GM19240 (cell line): ENCODE results near the gene CAV1.

Experiments used
- DNase-seq: peaks from one replicate; pipeline ENCODE4 v3.0.0; 2011; ENCODE audit warnings: low spot score; ENCODE audit not compliant: insufficient read length

CAV1 gene

GRCh38 chr7:116554911-116555310 lies 30.1 kb downstream of the CAV1 start:
- DNase-seq: no peak

- no peak for DNase-seq
Observed at GRCh38 chr7:116557066-116557585, 32.3 kb downstream of the CAV1 start.

GRCh38 chr7:116557901-116558300 lies 33.1 kb downstream of the CAV1 start:
- DNase-seq: no peak

GRCh38 chr7:116560021-116560970 lies 35.5 kb downstream of the CAV1 start:
- DNase-seq: no peak

GRCh38 chr7:116561697-116562483 lies 37.1 kb downstream of the CAV1 start:
- DNase-seq: no peak

- no peak for DNase-seq
Observed at GRCh38 chr7:116562529-116563121, 37.8 kb downstream of the CAV1 start.

- no peak for DNase-seq
Observed at GRCh38 chr7:116565981-116566380, 41.1 kb downstream of the CAV1 start.

- no peak for DNase-seq
Observed at GRCh38 chr7:116566666-116567065, 41.8 kb downstream of the CAV1 start.

GRCh38 chr7:116569737-116570136 lies 44.9 kb downstream of the CAV1 start:
- DNase-seq: no peak

- DNase-seq: no peak
Observed at GRCh38 chr7:116570306-116570705, 45.5 kb downstream of the CAV1 start.

- no peak for DNase-seq
Observed at GRCh38 chr7:116571037-116571436, 46.2 kb downstream of the CAV1 start.

- no peak for DNase-seq
Observed at GRCh38 chr7:116571552-116571951, 46.7 kb downstream of the CAV1 start.

GRCh38 chr7:116572036-116572435 lies 47.2 kb downstream of the CAV1 start:
- no peak for DNase-seq

GRCh38 chr7:116573541-116573940 lies 48.7 kb downstream of the CAV1 start:
- DNase-seq: no peak

- DNase-seq: no peak
Observed at GRCh38 chr7:116574025-116574822, 49.4 kb downstream of the CAV1 start.

GRCh38 chr7:116575853-116576252 lies 51.0 kb downstream of the CAV1 start:
- DNase-seq: no peak

GRCh38 chr7:116576350-116577319 lies 51.8 kb downstream of the CAV1 start:
- no peak for DNase-seq

- DNase-seq: no peak
Observed at GRCh38 chr7:116577320-116577871, 52.6 kb downstream of the CAV1 start.

- no peak for DNase-seq
Observed at GRCh38 chr7:116578526-116578925, 53.7 kb downstream of the CAV1 start.
